NCI-H82 treated with DMSO at 0.1 percent for 48 hours (cell line): Measurements from ENCODE around the gene MICAL2.
A peak's percentile ranks its signal among the peaks of the same experiment; 100 is the strongest.
"Not testable (repeated sequence)": the region's sequence is repeated elsewhere in the genome, so short reads cannot be mapped to it uniquely, and the experiment has no call there.

Experiments used
- DNase-seq: peaks from one replicate; lab custom pipeline; 2025; ENCODE audit not compliant: unreplicated experiment; lab: John Stamatoyannopoulos, UW

Gene MICAL2

GRCh38 chr11:12134236-12134585, 23.8 kb downstream of the MICAL2 start:
- DNase-seq = no peak

GRCh38 chr11:12135185-12135584, 24.8 kb downstream of the MICAL2 start:
- peak; percentile 23 for DNase-seq

- DNase-seq = peak; percentile 39
Measured at GRCh38 chr11:12137005-12137690, 26.8 kb downstream of the MICAL2 start.

GRCh38 chr11:12137938-12138731, 27.7 kb downstream of the MICAL2 start:
- no peak for DNase-seq

- no peak for DNase-seq
Measured at GRCh38 chr11:12139144-12139881, 28.9 kb downstream of the MICAL2 start.

GRCh38 chr11:12140186-12140793, 29.9 kb downstream of the MICAL2 start:
- DNase-seq = no peak

- DNase-seq = no peak
Measured at GRCh38 chr11:12141283-12141682, 30.9 kb downstream of the MICAL2 start.

GRCh38 chr11:12142176-12142575, 31.8 kb downstream of the MICAL2 start:
- no peak for DNase-seq

- no peak for DNase-seq
Measured at GRCh38 chr11:12142909-12143308, 32.5 kb downstream of the MICAL2 start.

- DNase-seq = no peak
Measured at GRCh38 chr11:12143461-12144258, 33.3 kb downstream of the MICAL2 start.

- no peak for DNase-seq
Measured at GRCh38 chr11:12144330-12145174, 34.2 kb downstream of the MICAL2 start.

GRCh38 chr11:12146678-12147077, 36.3 kb downstream of the MICAL2 start:
- not testable (repeated sequence) for DNase-seq

GRCh38 chr11:12147827-12148226, 37.4 kb downstream of the MICAL2 start:
- no peak for DNase-seq

GRCh38 chr11:12148466-12148865, 38.1 kb downstream of the MICAL2 start:
- no peak for DNase-seq

GRCh38 chr11:12148882-12149281, 38.5 kb downstream of the MICAL2 start:
- DNase-seq = no peak

GRCh38 chr11:12149672-12150225, 39.4 kb downstream of the MICAL2 start:
- no peak for DNase-seq

GRCh38 chr11:12150831-12151382, 40.5 kb downstream of the MICAL2 start:
- DNase-seq = no peak

GRCh38 chr11:12152321-12152720, 41.9 kb downstream of the MICAL2 start:
- DNase-seq = no peak
